ENCODE data around the gene GOLGA2. TPM values are rescaled to one million over a fixed set of nuclear protein-coding genes. Genes with fewer than 3 reads are reported as not detected.

GOLGA2 gene
- total RNA-seq, 4 donors from 2014 or later = 71.1 to 130 (median 83.1) TPM

DNA sequence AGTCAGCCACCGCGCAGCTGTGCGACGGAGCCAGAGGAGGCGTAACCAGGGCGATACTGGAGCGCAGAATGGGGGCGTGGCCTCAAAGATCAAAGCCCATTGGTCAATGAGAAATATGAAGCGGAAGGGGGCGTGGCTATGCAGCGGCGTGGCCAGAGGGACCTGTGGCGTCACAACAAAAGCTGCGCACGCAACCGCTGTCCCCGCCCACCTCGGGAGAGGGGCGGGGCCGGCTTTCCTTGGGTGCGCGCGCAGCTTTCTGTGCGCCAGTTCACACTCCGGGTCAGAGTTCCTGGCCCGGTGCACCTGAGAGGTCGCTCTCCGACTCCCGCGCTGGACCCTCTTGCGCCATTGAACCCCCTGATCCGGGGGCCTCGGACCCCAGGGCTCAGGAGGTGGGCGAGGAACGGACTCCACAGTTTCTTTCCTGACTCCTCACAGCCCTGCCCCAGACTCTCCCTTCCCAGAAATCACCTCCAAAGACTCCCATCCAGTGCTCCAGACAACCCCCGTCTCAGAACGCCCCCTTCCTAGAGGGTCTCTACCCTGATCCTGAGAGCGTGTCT, 284 bp upstream of the GOLGA2 start, which contains the start of gene SWI5:
Gene SWI5 (plus strand): TSS at position 269 of the 566 bp plus-strand sequence.
- peaks cover 2 to 43% (median 19%) of the 10 kb centered on the region in 3 donors for H3K4me1 ChIP-seq
- 0% methylated on average over 5 to 6 of the region's 38 CpGs for WGBS, 2 donors (ENCODE audit: low coverage in 1 of 2)
- TF ChIP-seq POLR2A (IDR thresholded peaks at IDR 0.05) (peak; percentile 87), POLR2AphosphoS5 (IDR thresholded peaks at IDR 0.05) (peak; percentile 80), EP300 (IDR thresholded peaks at IDR 0.05) (no peak)
- TF ChIP-seq, protein P1, sequence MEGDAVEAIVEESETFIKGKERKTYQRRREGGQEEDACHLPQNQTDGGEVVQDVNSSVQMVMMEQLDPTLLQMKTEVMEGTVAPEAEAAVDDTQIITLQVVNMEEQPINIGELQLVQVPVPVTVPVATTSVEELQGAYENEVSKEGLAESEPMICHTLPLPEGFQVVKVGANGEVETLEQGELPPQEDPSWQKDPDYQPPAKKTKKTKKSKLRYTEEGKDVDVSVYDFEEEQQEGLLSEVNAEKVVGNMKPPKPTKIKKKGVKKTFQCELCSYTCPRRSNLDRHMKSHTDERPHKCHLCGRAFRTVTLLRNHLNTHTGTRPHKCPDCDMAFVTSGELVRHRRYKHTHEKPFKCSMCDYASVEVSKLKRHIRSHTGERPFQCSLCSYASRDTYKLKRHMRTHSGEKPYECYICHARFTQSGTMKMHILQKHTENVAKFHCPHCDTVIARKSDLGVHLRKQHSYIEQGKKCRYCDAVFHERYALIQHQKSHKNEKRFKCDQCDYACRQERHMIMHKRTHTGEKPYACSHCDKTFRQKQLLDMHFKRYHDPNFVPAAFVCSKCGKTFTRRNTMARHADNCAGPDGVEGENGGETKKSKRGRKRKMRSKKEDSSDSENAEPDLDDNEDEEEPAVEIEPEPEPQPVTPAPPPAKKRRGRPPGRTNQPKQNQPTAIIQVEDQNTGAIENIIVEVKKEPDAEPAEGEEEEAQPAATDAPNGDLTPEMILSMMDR (IDR thresholded peaks at IDR 0.05) = no peak
- peak within 1 kb of the TSS; percentile 80 to 95 for H3K4me3 ChIP-seq
- H3K27me3 ChIP-seq = no peaks in the 10 kb centered on the region
- ATAC-seq = peak; percentile 98
- peak within 1 kb of the TSS; percentile 70 to 96 (median 89) for H3K27ac ChIP-seq
- no peaks in the 10 kb centered on the region for H3K9me3 ChIP-seq
- peaks cover 0 to 25% of the 10 kb centered on the region in 2 donors for H3K36me3 ChIP-seq

DNA sequence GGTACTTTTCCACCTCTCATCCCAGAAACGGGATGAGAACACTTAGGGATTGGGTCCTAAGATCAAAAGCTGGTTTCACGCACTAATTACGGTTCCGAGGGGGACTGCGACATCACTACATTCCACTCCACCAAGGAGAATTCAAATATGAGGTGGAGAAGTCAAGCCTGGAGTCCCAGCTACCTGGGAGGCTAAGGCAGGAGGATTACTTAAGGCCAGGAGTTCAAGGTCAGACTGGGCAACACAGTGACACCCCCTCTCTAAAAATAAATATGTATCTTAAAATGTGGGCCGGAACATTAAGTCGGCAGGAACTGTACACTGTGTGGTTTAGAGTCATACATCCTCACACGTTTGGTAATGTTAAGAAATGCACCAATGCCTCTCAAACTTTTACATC, 1.6 kb downstream of the GOLGA2 start:
- H3K4me3 ChIP-seq = no peak overlapping the region
- TF ChIP-seq, protein P1 (IDR thresholded peaks at IDR 0.05) = no peak
- TF ChIP-seq POLR2A (IDR thresholded peaks at IDR 0.05) (no peak), POLR2AphosphoS5 (IDR thresholded peaks at IDR 0.05) (no peak), EP300 (IDR thresholded peaks at IDR 0.05) (no peak)
- peak overlapping the region in 1 of 4 donors; percentile 96 for H3K27ac ChIP-seq
- peaks cover 0 to 42% of the 10 kb centered on the region in 2 donors for H3K36me3 ChIP-seq
- ATAC-seq = no peak
- H3K4me1 ChIP-seq = peaks cover 2 to 39% (median 19%) of the 10 kb centered on the region in 3 donors
- WGBS, 2 donors (ENCODE audit: low coverage in 1 of 2) = 58 to 74% methylated on average over 7 to 8 of the region's 8 CpGs
- H3K9me3 ChIP-seq = no peaks in the 10 kb centered on the region
- no peaks in the 10 kb centered on the region for H3K27me3 ChIP-seq

DNA sequence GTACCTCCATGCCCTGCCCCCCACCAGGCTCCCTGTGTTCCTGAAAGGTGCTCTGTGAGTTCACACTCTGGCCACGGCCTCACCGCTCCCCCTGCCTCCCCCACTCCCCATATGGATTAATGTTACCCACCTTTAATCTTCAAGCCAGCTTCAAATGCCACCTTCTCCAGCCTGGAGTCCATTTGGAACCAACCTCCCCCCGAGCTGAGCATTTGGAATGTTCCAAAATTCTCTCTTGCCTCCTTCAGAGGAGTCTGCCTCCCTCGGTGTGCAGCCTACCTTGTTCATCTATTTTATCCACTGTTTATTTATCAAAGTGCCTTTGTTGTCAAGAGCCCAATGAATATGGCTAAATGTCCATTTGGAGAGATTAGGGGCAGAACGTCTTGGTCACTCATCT, 4.3 kb downstream of the GOLGA2 start:
- no peaks in the 10 kb centered on the region for H3K27me3 ChIP-seq
- H3K4me3 ChIP-seq = no peak overlapping the region
- peaks cover 0 to 27% (median 10%) of the 10 kb centered on the region in 3 donors for H3K4me1 ChIP-seq
- H3K36me3 ChIP-seq = peaks cover 0 to 69% of the 10 kb centered on the region in 2 donors
- no peak overlapping the region for H3K27ac ChIP-seq
- no peak for TF ChIP-seq POLR2A (IDR thresholded peaks at IDR 0.05)
- TF ChIP-seq EP300 (IDR thresholded peaks at IDR 0.05) = no peak
- TF ChIP-seq, protein P1 (IDR thresholded peaks at IDR 0.05) = no peak
- no peak for TF ChIP-seq POLR2AphosphoS5 (IDR thresholded peaks at IDR 0.05)
- no peak for ATAC-seq
- 55 to 58% methylated on average over 5 of the region's 5 CpGs for WGBS, 2 donors (ENCODE audit: low coverage in 1 of 2)
- no peaks in the 10 kb centered on the region for H3K9me3 ChIP-seq

DNA sequence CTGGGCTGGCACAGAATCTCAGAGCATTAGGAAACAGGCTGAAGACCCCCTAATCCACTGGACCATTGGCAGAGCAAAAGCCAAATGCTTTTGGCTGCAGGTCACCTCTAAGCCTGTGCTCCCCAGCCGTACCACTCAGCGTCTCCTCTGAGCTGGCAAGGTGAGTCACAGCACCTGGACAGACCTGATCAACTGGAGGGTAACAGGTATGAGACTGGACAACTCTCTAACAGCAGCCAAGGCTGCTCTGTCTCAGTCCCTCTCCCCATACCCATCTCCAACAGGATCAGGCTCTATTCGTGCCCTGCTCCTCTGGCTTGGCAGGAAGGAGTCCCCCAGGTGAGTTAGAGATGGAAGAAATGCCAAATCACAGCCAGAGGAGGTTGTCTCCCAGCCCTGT, 4.7 kb downstream of the GOLGA2 start:
- 94% methylated on average over 2 of the region's 3 CpGs; no CpG with 5 or more reads in 1 of the 2 donors for WGBS, 2 donors (ENCODE audit: low coverage in 1 of 2)
- TF ChIP-seq POLR2A (IDR thresholded peaks at IDR 0.05) (no peak), EP300 (IDR thresholded peaks at IDR 0.05) (no peak), POLR2AphosphoS5 (IDR thresholded peaks at IDR 0.05) (no peak)
- TF ChIP-seq, protein P1 (IDR thresholded peaks at IDR 0.05) = no peak
- no peak for ATAC-seq
- Histone ChIP-seq H3K4me1 (peaks cover 0 to 24% (median 10%) of the 10 kb centered on the region in 3 donors), H3K9me3 (no peaks in the 10 kb centered on the region), H3K4me3 (no peak overlapping the region), H3K36me3 (peaks cover 0 to 73% of the 10 kb centered on the region in 2 donors), H3K27me3 (no peaks in the 10 kb centered on the region), H3K27ac (no peak overlapping the region)

All from gastroesophageal sphincter (tissue), 4 donors.